ENCODE measurements around the gene TAP2. TPM values are rescaled to one million over a fixed set of nuclear protein-coding genes. Genes with fewer than 3 reads are reported as not detected.
A peak's percentile ranks its signal among the peaks of the same experiment; 100 is the strongest.

TAP2 gene
- total and polyA plus RNA-seq, 2 of the 13 experiments (the other 11 are each of a cell fraction or from before 2014, with no cell fraction given), result 10.3 to 17.6 TPM

GRCh38 chr6:32853541-32854375 is 15.2 kb upstream of the TAP2 start, which contains the start of the genes PSMB9 and TAP1 (continued):
- no peak for TF ChIP-seq ZNF225 (CRISPR knock-in tag; IDR thresholded peaks at IDR 0.05)
- TF ChIP-seq ZNF691 (CRISPR knock-in tag; IDR thresholded peaks at IDR 0.05; ENCODE audit: borderline replicate concordance, low read depth), result peak; percentile 22; the same call in 1 of the 2 replicates
- TF ChIP-seq GMEB1 (CRISPR knock-in tag; IDR thresholded peaks at IDR 0.05; ENCODE audit: borderline replicate concordance), result peak; percentile 82
- TF ChIP-seq ZNF547 (CRISPR knock-in tag; IDR thresholded peaks at IDR 0.05), result peak; percentile 78
- no peak for TF ChIP-seq RBM22 (optimal IDR thresholded peaks at IDR 0.05; ENCODE audit: low read length)
- no peak for TF ChIP-seq SOX6 (IDR thresholded peaks at IDR 0.05)
- TF ChIP-seq SOX6 (CRISPR knock-in tag; IDR thresholded peaks at IDR 0.05), result 0 out of 2 replicates have a peak, but pooled peaks have one; percentile 6
- peak; percentile 78; the same call in 1 of the 2 replicates for TF ChIP-seq CBX5 (CRISPR knock-in tag; IDR thresholded peaks at IDR 0.05; ENCODE audit: borderline replicate concordance)
- TF ChIP-seq ZNF629 (CRISPR knock-in tag; conservative IDR thresholded peaks at IDR 0.05), result peak; percentile 4; the same call in 1 of the 2 replicates
- TF ChIP-seq FOSL2 (CRISPR knock-in tag; IDR thresholded peaks at IDR 0.05), result peak; percentile 44
- TF ChIP-seq EED (CRISPR knock-in tag; IDR thresholded peaks at IDR 0.05), result no peak; the same call in 1 of the 2 replicates
- peak; percentile 71 for TF ChIP-seq TFDP2 (CRISPR knock-in tag; IDR thresholded peaks at IDR 0.05)
- TF ChIP-seq IKZF5 (CRISPR knock-in tag; IDR thresholded peaks at IDR 0.05), result peak; percentile 62; the same call in 1 of the 2 replicates
- TF ChIP-seq ZSCAN25 (CRISPR knock-in tag; IDR thresholded peaks at IDR 0.05), result peak; percentile 95
- TF ChIP-seq FOXA1 (IDR thresholded peaks at IDR 0.05), result no peak
- TF ChIP-seq FOXA1 (CRISPR knock-in tag; IDR thresholded peaks at IDR 0.05), result 0 out of 2 replicates have a peak, but pooled peaks have one; percentile 7
- peak; percentile 93 for TF ChIP-seq TARDBP (CRISPR knock-in tag; IDR thresholded peaks at IDR 0.05)
- TF ChIP-seq SP1 (IDR thresholded peaks at IDR 0.05), result no peak
- TF ChIP-seq SP1 (CRISPR knock-in tag; IDR thresholded peaks at IDR 0.05), result peak; percentile 94
- peak; percentile 67; the same call in 1 of the 2 replicates for TF ChIP-seq ELF4 (CRISPR knock-in tag; IDR thresholded peaks at IDR 0.05; ENCODE audit: borderline replicate concordance)
- TF ChIP-seq ZNF816 (CRISPR knock-in tag; IDR thresholded peaks at IDR 0.05; ENCODE audit: borderline replicate concordance), result peak; percentile 58; the same call in 1 of the 2 replicates
- peak; percentile 52; the same call in 1 of the 2 replicates for TF ChIP-seq MYNN (CRISPR knock-in tag; IDR thresholded peaks at IDR 0.05; ENCODE audit: low read depth)
- peak; percentile 73 for TF ChIP-seq BORCS8-MEF2B (CRISPR knock-in tag; IDR thresholded peaks at IDR 0.05)
- no peak for TF ChIP-seq PRMT3 (CRISPR knock-in tag; IDR thresholded peaks at IDR 0.05; ENCODE audit: borderline replicate concordance, low read depth)
- peak; percentile 56; the same call in 1 of the 2 replicates for TF ChIP-seq ZNF510 (CRISPR knock-in tag; IDR thresholded peaks at IDR 0.05; ENCODE audit: low read depth)
- no peak for TF ChIP-seq RARG (CRISPR knock-in tag; IDR thresholded peaks at IDR 0.05; ENCODE audit: low read depth)
- TF ChIP-seq ZFX (CRISPR knock-in tag; IDR thresholded peaks at IDR 0.05; ENCODE audit: low read depth), result peak; percentile 90
